D721Med (cell line): ENCODE measurements around the gene RNF152.
A peak's percentile ranks its signal among the peaks of the same experiment; 100 is the strongest.

ENCODE experiments used
- DNase-seq: peaks from one replicate; pipeline ENCODE4 v3.0.0; 2011; ENCODE audit warnings: low spot score; ENCODE audit not compliant: insufficient read length
- FAIRE-seq: peaks from 2 replicates; lab custom pipeline; 2011; peaks lifted over from hg19 to GRCh38; lab: Jason Lieb, UNC
- TF ChIP-seq, protein P1 (sequence below): IDR thresholded peaks from 2 replicates; pipeline ENCODE4 v1.5.1; 2012; ENCODE audit warnings: mild to moderate bottlenecking, control low read depth; ENCODE audit not compliant: insufficient read depth; ENCODE audit errors: missing control alignments

The RNF152 gene

DNA sequence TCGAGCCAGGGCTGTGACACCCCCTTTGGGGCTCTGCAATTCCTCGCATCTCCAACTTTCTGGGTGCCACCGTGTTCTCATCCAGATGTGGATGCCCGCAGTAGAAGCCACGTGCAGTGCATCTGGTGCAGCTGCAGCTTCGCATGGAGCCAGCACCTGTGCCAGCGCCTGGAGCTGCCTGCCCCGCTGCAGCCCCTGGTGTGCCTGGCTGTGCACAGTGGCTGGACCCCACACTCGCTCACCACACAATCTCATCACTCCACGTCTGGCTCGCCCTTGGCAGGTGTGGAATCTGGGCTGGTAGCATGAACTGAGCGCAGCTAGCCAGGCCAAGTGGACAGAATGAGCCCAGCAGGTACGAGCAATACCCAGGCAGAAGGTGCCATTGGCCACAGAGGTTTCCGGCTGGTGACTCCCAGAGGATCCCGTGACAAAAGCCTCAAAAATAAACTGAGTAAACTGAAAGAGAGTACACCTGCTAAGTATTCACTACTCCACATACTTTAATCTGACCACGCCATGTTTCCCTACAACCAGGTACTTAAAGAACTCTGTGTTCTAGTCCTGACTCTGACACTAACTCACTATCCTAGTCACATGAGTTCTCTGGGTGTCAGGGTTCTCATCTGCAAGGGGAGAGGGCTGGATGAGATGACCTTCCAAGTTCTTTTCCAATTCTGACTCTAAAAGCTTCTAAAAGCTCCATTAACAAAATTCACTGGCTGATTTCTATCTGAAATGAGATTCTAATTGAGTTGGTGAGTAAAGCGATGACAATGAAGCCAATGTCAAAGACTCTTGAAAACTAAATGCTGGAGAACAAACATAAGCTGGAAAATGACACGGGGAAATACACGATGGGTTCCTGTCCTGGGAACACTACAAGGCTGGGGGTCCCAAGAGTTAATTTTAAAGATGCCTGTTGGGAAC lies 37.1 kb downstream of the RNF152 start:
- FAIRE-seq, result no peak
- DNase-seq, result no peak
- TF ChIP-seq, protein P1, sequence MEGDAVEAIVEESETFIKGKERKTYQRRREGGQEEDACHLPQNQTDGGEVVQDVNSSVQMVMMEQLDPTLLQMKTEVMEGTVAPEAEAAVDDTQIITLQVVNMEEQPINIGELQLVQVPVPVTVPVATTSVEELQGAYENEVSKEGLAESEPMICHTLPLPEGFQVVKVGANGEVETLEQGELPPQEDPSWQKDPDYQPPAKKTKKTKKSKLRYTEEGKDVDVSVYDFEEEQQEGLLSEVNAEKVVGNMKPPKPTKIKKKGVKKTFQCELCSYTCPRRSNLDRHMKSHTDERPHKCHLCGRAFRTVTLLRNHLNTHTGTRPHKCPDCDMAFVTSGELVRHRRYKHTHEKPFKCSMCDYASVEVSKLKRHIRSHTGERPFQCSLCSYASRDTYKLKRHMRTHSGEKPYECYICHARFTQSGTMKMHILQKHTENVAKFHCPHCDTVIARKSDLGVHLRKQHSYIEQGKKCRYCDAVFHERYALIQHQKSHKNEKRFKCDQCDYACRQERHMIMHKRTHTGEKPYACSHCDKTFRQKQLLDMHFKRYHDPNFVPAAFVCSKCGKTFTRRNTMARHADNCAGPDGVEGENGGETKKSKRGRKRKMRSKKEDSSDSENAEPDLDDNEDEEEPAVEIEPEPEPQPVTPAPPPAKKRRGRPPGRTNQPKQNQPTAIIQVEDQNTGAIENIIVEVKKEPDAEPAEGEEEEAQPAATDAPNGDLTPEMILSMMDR, result no peak

DNA sequence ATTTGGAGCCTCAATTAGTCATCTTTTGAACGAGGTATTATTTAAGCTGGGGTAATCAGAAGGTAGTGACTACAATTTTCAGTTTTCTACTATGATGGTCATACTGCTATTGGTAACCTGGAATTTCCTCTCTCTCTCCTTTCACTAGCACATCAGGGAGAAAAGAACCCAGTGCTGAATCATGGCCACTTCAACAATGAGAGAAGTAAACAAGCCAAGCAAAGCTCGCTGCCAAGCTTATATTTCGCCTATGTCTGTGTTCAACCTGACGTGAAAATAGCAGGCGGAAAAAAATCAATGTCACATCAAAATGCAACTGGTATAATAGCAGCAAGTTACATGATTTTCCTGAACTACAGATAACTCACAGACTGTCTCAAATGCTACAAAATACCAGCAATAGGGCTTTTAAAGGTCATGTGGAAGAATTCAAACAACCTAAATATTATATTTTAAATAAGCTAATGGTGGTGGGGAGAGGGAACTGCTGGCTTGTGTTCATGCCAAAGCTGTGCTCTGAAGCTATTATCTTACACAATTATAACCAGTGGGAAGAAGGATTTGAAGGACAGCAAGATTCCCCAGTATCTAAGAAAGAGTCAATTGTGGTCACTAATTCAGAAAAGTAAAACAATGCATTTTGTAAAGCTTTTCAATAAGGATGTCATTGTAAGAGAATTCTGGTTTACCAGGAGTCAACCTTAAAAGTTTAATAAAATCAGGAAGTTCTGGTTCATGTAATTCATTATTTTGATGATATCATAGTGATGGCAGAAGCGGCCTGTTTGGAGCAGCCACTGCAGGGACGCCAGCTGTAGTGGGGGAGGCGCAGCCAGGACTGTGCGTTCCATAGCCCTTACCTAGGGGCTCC lies 38.0 kb downstream of the RNF152 start:
- FAIRE-seq (peak; percentile 77), DNase-seq (no peak)
- TF ChIP-seq, protein P1, result no peak

DNA sequence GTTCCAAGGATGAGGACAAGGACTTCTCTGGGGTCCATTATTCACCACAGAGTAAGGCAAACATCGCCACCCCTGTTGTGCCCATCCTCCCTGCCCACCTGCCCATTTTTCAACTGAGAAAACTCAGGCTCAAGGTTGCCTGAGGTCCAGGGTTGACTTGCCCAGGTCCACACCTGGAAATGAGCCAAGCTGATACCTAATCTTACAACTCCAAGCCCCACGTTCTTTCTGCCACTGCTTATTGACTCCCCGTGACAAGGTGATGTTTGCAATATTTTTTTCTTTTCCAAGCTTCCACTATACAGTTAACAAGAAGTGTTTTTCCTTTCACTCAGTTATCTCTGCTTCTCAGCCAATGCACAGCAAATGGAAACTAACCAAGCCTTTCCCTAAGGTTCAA lies 39.0 kb downstream of the RNF152 start:
- FAIRE-seq, result no peak

DNA sequence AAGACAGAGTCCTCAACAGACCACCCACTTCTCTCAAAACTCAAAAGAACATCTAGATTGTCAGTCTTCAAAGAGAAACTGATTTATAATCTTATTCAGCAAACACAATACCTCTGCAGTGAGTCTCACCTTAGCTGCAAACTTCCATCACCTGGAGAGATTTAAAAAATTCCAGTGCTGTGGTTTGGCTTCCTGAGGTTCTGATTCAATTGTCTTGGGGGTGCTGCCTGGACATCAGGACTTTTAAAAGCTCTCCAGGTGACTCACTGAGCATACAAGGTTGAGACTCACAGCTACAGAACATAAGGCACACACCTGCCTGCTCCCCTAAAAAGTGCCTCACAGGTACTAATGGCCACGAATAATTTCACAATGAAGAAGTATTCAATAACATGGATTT lies 40.3 kb downstream of the RNF152 start:
- no peak for DNase-seq
- TF ChIP-seq, protein P1, result no peak
- FAIRE-seq, result peak; percentile 88

More for the DNA sequence above, 39.0 kb downstream of the RNF152 start:
- TF ChIP-seq, protein P1, result no peak
- no peak for DNase-seq

DNA sequence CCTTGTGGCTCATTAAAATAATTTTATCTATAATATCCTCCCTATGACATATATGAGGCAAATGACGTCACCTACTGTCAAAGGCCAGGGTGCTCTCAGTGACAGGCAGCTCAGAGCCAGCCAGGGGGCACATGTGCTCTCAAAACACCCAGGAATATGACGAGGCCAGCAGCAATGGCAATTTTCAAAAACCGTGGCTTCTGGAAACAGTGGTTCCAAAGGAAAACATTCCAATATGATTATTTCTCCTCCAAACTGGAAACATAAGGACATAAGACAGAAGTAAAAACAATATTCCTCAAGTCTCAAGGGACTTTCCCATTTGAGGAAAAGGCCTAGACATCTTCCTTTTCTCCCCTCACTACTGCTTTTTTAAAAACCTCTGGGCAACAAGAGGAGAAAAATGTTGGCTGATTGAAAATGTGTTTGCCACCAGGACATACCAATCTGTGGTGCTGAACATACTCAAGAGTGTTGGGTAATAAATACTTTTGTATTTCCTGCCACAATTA lies 40.8 kb downstream of the RNF152 start:
- no peak for FAIRE-seq
- DNase-seq, result no peak
- TF ChIP-seq, protein P1, result no peak

DNA sequence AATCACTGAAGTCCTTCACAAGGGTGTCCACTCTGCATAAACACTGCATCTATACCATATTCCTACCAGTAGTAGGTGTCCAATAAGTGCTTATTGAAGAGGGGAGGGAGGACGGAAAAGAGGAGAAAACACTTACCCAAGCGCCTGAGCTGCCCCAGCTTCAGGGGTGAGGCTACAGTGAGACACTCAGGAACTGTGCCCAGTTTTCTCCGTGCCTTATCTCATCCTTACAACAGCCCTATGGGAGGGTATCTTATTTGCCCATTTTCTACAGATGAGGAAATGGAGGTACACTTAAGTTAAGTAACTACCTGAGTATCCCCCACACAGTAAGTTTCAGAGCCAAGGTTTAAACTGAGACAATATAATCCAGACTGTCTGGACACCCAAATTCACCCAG lies 41.5 kb downstream of the RNF152 start:
- TF ChIP-seq, protein P1, result no peak
- no peak for DNase-seq
- no peak for FAIRE-seq
